Measurements from ENCODE around the gene AP3S1.
"Not testable (repeated sequence)": the region's sequence is repeated elsewhere in the genome, so short reads cannot be mapped to it uniquely, and the experiment has no call there.

Gene AP3S1

GRCh38 chr5:115930171-115930570, 88.4 kb downstream of the AP3S1 start:
- H3K4me3 ChIP-seq, H3K27ac ChIP-seq: not testable (repeated sequence)

GRCh38 chr5:115930630-115931337, 89.0 kb downstream of the AP3S1 start:
- no peak overlapping the region for H3K4me3 ChIP-seq
- H3K27ac ChIP-seq = no peak overlapping the region

DNA sequence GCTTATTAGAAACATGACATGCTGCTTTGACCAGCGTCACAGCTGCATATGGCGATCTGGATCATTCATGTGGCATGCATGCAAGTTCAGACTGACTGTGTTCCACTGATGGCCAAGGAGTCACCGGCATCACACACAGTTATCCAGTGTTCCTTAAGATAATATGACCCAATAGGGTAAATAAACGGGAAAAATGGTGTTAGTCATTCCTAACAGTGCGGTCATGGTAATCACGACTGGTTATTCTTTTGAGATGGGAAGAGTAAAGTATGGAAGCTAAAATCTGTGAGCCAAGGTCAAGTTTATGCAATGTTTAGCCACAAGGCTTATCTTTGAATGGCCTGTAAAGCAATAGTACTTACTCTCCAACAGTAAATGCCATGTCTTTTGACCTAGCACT, 91.3 kb downstream of the AP3S1 start:
- H3K4me3 ChIP-seq = no peak overlapping the region
- H3K27ac ChIP-seq = no peak overlapping the region

- Histone ChIP-seq H3K27ac (no peak overlapping the region), H3K4me3 (no peak overlapping the region)
Observed at GRCh38 chr5:115934388-115934974, 92.7 kb downstream of the AP3S1 start.

DNA sequence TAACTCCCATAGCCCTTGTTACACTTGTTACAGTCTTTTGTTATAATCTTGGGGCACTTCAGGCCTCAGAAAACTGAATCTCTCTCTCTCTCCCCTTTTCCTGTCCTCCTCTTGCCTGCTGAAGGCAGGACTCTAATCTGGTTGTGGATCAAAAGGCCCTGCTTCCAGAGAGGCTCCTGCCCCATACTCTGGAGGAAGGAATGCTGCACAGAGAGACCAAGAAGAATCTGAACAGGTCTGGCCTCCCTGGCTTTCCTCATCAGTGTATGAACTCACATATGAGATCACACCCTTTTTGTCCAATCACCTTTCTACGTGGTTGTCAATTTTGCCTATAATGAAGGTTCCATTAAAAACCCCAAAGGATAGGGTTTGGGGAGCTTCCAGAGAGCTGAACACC, 94.3 kb downstream of the AP3S1 start:
- Histone ChIP-seq H3K27ac (no peak overlapping the region), H3K4me3 (no peak overlapping the region)

GRCh38 chr5:115939059-115939458, 97.3 kb downstream of the AP3S1 start:
- Histone ChIP-seq H3K27ac (no peak overlapping the region), H3K4me3 (no peak overlapping the region)

DNA sequence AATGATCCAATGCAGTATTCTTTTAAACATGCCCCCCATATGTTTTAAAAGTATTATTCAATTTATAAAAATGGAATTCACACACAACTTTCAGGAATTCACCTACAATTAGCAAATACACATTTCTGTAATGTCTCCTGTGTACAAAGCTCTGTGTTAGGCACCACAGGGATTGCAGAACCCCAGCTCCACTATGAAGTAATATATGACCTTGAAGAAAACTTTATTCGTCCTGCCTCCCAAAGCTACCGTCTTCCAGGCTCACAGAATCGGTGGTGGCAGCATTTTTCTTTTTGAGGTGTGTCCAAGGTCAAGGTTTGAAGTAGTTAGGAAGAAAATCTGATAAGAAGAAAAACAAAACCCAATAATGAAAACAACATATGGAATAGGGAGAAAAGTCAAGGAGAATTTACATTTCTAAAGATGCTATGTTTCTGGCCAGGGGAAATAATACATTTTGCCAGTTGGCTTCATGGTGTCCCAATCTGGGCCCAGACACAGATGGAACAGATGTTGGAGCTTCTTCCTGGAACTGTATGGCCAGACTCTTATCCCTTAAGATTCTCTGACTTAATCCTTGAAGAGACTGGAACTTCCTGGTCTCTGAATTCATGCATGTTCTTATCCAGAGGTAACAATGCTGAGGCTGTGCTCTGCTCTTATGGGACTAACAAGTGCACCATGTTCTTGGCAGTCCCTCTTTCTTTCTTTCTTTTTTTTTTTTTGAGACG, 98.5 kb downstream of the AP3S1 start:
- Histone ChIP-seq H3K4me3 (no peak overlapping the region), H3K27ac (peak overlapping the region in 1 of 21 experiments; percentile 47)

DNA sequence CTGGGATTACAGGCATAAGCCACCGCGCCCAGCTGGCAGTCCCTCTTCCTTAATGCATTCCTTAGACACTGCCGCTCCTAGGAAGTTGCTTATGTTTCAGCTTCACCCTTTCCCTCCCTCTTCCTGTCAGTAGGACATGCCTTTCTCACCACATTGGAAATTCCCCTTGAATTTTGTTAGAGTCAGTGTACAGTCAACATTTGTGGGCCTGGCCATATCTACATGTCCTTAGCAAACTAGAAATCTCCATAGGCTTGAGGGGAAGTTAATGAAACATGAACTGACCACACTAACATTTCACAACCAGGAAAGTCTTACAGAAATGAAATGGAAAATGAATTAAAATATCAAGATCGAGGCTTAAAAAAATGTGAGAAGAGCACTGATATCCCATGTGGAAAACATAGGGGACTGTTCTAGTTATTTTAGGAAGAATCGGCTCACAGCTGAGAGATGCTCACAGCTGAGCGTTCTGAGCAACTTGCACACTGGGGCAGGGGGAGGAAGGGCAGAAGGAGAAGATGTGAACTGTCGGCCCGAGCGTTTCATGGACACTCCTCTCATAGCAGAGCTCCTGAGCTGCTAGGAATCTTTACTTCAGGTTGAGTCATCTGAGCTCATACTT, 99.4 kb downstream of the AP3S1 start:
- H3K27ac ChIP-seq = peak overlapping the region in 5 of 21 experiments; percentile 10 to 62 (median 38)
- no peak overlapping the region for H3K4me3 ChIP-seq

DNA sequence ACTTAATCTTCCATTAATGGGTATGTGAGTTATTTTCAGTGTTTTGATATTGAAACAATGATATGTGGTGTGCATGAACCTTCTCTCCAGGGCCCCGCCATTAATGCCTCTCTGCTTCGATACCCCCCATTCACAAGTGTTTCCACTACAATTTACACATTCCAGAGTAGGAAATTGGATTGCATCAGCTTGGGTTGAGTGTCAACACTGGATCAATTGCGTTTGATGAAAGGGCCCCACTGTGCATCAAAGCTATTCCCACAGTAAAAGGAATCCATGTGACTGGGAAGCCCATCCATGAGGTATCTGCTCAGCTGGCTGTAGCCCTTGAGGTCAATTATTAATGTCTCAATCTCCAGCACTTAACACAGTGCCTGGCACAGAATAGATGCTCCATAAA, 102.8 kb downstream of the AP3S1 start:
- no peak overlapping the region for H3K27ac ChIP-seq
- no peak overlapping the region for H3K4me3 ChIP-seq

DNA sequence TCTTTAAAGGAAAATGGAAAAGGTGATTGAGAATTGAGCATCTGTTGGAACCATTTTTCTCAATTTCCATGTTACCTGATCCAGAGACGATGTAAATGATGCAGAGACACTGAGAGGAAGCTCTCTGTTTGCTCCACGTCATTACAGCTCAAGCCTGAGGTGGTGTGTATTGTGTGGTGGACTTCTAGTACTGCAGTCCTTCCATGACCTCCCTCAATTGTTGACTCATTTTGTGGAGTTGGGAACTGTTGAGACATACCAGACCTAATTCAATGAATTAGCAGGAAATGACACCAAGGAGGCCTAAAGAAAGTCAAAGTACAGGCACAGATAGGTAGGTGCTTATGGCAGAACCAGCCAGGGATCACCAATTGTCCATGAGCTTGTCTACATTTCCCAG, 104.9 kb downstream of the AP3S1 start:
- H3K4me3 ChIP-seq = no peak overlapping the region

DNA sequence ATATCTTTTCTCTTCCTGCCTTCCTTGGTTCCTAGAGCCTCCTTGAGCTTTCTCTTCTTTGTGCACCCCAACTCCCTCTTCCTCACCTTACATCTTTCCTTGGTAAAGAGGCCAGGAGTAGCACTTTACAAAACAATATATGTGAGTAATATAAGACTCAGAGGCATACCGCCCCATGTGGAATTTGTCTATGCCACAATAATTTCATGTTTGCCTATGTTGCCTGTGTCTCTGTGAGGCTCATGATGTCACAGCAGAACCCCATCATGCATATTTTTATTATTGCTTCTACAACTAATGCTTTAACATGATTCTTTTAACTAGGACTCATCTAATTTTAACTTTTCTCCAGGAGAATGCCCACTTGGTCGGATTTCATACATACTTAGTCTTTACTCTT, 105.5 kb downstream of the AP3S1 start:
- Histone ChIP-seq H3K4me3 (no peak overlapping the region), H3K27ac (no peak overlapping the region)

More for the DNA sequence above, 104.9 kb downstream of the AP3S1 start:
- no peak overlapping the region for H3K27ac ChIP-seq

DNA sequence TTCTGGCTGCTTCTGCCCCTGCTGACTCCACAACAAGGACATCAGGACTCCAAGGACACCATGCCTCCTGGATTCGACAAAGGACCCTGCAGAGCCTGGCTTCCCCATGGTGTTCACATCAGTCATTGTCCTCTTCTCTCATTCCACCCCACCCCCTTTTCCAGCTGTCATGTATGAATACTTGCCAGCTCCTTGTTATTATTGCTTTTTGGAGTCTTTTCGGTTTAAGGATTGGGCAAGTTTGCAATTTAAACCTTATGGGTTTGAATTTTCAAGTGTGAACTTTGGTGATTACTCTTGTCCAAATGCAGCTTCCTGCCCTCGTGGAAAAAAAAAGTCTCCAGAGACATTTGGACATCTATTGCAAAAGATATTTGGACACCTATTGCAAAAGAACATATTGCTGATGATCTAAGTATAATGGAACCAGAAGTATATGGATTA, 106.4 kb downstream of the AP3S1 start:
- no peak overlapping the region for H3K4me3 ChIP-seq
- no peak overlapping the region for H3K27ac ChIP-seq

DNA sequence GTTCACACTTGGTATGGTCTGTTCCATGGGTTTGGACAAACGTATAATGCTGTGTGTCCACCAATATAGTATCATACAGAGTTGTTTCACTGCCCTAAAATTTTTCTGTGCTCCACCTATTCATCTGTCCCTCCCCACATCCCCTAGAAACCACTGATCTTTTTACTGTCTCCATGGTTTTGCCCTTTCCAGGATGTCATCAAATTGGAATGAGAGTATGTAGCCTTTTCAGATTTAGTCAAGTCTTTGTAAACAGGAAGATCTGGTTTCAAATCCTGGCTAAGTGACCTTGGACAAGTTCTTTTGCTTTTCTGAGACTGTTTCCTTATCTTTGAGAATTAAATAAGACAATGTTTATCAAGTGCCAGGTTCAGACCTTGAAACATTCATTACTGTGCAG, 107.4 kb downstream of the AP3S1 start:
- H3K4me3 ChIP-seq = no peak overlapping the region
- no peak overlapping the region for H3K27ac ChIP-seq

DNA sequence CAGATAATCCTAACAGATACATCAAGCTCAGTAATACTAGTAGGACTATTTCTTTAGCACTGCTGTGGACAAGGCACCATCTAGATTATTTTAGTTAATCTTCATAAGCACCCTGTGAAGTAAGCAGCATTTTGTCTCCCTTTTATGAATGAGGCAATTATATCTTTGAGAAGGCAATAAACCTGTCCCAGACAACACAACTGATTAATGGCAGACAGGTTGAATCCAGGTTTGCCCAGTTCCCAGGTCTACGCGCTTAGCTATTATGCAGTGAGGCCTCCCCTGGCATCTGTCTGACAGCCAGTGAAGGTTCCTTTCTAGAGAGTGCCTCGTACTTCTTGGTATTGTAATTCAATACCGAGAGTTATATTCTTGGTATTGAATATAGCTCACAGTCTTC, 110.9 kb downstream of the AP3S1 start:
- H3K27ac ChIP-seq = no peak overlapping the region
- no peak overlapping the region for H3K4me3 ChIP-seq

- no peak overlapping the region for H3K27ac ChIP-seq
- no peak overlapping the region for H3K4me3 ChIP-seq
Observed at GRCh38 chr5:115954144-115954543, 112.4 kb downstream of the AP3S1 start.

GRCh38 chr5:115956957-115957356, 115.2 kb downstream of the AP3S1 start:
- Histone ChIP-seq H3K27ac (no peak overlapping the region), H3K4me3 (no peak overlapping the region)

DNA sequence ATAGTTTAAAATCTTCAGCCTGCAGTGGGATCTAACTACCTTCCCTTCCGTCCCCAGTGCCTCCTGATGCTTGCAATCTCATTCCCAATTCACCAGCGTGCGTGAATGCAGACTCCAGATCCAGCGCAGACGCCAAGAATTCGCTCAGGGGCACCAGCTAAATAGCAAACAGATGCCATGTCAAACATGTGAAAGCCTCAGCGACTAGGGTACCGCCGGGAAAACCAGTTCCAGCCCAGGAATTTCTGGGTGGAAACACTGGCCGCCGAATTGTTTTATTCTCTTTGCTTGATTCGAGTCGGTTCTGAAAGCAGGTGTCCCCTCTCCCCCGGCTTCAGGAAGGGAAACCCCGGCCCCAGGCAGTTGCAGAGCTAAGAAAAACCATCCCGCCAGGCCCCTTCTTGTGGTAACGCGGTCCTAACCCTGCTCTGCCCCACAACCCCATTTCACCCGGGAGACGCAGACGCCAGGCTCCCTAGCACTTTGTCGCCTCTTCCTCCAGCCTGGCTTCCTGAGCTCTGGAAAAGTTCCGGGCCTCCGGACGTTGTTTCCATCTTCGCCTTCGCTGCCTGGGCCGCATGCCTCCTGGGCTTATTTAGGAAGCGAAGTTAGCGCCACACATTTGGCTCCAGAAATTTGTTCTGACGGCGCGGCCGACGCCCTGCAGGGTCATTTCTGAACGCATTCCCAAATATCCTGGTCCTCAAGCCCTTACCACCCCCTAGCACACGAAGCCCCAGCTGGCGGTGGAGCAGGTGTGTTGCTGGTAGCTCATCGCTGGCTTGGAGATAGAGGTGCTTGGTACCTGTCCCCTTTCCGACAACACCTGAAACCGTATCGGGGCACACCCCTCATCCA, 119.9 kb downstream of the AP3S1 start:
- Histone ChIP-seq H3K27ac (peak overlapping the region in 6 of 21 experiments; percentile 16 to 76 (median 55)), H3K4me3 (peak overlapping the region in 1 of 7 experiments; percentile 31)

GRCh38 chr5:115962239-115962564, 120.5 kb downstream of the AP3S1 start, which contains the start of gene LVRN:
Gene LVRN (plus strand): TSS chr5:115962475. CDS start chr5:115962618, 143 bp downstream.
- Histone ChIP-seq H3K27ac (peak within 1 kb of the TSS in 7 of 21 experiments; percentile 16 to 76 (median 50)), H3K4me3 (peak within 1 kb of the TSS in 3 of 7 experiments; percentile 8 to 31 (median 14))
